PC-9 (cell line): ENCODE data around the gene SLC12A4. TPM values are rescaled to one million over a fixed set of nuclear protein-coding genes. Genes with fewer than 3 reads are reported as not detected.
"Not testable (repeated sequence)": the region's sequence is repeated elsewhere in the genome, so short reads cannot be mapped to it uniquely, and the experiment has no call there.

Source experiments
- BruUV-seq: library from RNA; stranded (reverse); fragments of 400-500 nt; replicated peaks from 2 replicates; lab custom pipeline; 2021; lab: Mats Ljungman, UMichigan
- CTCF ChIA-PET: fragments of 300-600 bp; sonication (Branson Sonifier 250); formaldehyde crosslinking; loops from one replicate; lab custom pipeline; 2022; ENCODE audit warnings: antibody characterized with exemption; lab: Charles Lee
- POLR2A ChIA-PET: fragments of 300-600 bp; sonication (Branson Sonifier 250); formaldehyde crosslinking; loops from one replicate; lab custom pipeline; 2022; ENCODE audit warnings: antibody characterized with exemption; ENCODE audit not compliant: unreplicated experiment; lab: Charles Lee
- DNase-seq, 2 experiments: peaks; one replicate each; pipeline versions ENCODE4 v3.0.0 to v3.0.0-alpha.2; 2015 to 2022; ENCODE audit warnings: mixed read lengths in 1 of 2
- H2AFZ ChIP-seq: fragments of 200-600 bp; sonication (generic); 2 replicates; pipeline ENCODE4 v1.8.1; 2017; ENCODE audit warnings: antibody characterized with exemption
- H3F3A ChIP-seq: fragments of 200-600 bp; sonication (generic); 2 replicates; pipeline ENCODE4 v1.8.1; 2017; ENCODE audit warnings: antibody characterized with exemption, mild to moderate bottlenecking, low read depth; ENCODE audit not compliant: insufficient read depth
- H3K27ac ChIP-seq: fragments of 200-600 bp; sonication (generic); 2 replicates; pipeline ENCODE4 v1.6.1; 2016; ENCODE audit warnings: mixed run types
- H3K27me3 ChIP-seq: fragments of 200-600 bp; sonication (generic); 2 replicates; pipeline ENCODE4 v1.6.1; 2016; ENCODE audit warnings: low read depth, mixed run types; ENCODE audit not compliant: insufficient read depth
- H3K36me3 ChIP-seq: fragments of 200-600 bp; sonication (generic); 2 replicates; pipeline ENCODE4 v1.6.1; 2016; ENCODE audit warnings: low read depth, mixed run types
- H3K4me1 ChIP-seq: fragments of 200-600 bp; sonication (generic); replicated peaks from 2 replicates; pipeline ENCODE4 v1.6.1; 2016; ENCODE audit warnings: mixed run types; ENCODE audit not compliant: insufficient read depth
- H3K4me2 ChIP-seq: fragments of 200-600 bp; sonication (generic); 2 replicates; pipeline ENCODE4 v1.6.1; 2017; ENCODE audit warnings: mixed run types
- H3K4me3 ChIP-seq: fragments of 200-600 bp; sonication (generic); 2 replicates; pipeline ENCODE4 v1.6.1; 2016; ENCODE audit warnings: mixed run types
- H3K79me2 ChIP-seq: fragments of 200-600 bp; sonication (generic); 2 replicates; pipeline ENCODE4 v1.6.1; 2017; ENCODE audit warnings: low read depth, mixed run types
- H3K9me2 ChIP-seq: fragments of 200-600 bp; sonication (generic); 2 replicates; pipeline ENCODE4 v1.8.1; 2017; ENCODE audit warnings: mild to moderate bottlenecking; ENCODE audit not compliant: insufficient read depth
- H3K9me3 ChIP-seq: fragments of 200-600 bp; sonication (generic); 2 replicates; pipeline ENCODE4 v1.8.1; 2016; ENCODE audit warnings: low read depth; ENCODE audit not compliant: insufficient read depth
- H4K20me1 ChIP-seq: fragments of 200-600 bp; sonication (generic); 2 replicates; pipeline ENCODE4 v1.8.1; 2017; ENCODE audit not compliant: insufficient read depth
- CTCF ChIP-seq: fragments of 200-600 bp; sonication (generic); conservative IDR thresholded peaks from 2 replicates; pipeline ENCODE4 v1.6.1; 2017; ENCODE audit warnings: mixed run types, antibody characterized with exemption, mild to moderate bottlenecking, moderate library complexity
- EZH2 ChIP-seq: fragments of 200-600 bp; sonication (generic); IDR thresholded peaks from 2 replicates; pipeline ENCODE4 v1.8.0; 2017; ENCODE audit warnings: antibody characterized with exemption, low read depth
- intact Hi-C: fragments of 100-400 bp; cut with micrococcal nuclease; formaldehyde crosslinking; loops from one replicate; pipeline ENCODE4 v1.10.0; 2022; ENCODE audit not compliant: unreplicated experiment
- total RNA-seq: library from RNA; stranded (reverse); gene quantifications from 2 replicates; pipeline ENCODE4 v1.2.3, GENCODE V29; 2021

The SLC12A4 gene
- total RNA-seq, 1 experiment from 2014 or later = 27.0 TPM

GRCh38 chr16:67975321-67976105 is 7.1 kb upstream of the SLC12A4 start:
- POLR2A ChIA-PET = no interaction called here
- TF ChIP-seq EZH2 = no peak
- no peak for TF ChIP-seq CTCF

DNA sequence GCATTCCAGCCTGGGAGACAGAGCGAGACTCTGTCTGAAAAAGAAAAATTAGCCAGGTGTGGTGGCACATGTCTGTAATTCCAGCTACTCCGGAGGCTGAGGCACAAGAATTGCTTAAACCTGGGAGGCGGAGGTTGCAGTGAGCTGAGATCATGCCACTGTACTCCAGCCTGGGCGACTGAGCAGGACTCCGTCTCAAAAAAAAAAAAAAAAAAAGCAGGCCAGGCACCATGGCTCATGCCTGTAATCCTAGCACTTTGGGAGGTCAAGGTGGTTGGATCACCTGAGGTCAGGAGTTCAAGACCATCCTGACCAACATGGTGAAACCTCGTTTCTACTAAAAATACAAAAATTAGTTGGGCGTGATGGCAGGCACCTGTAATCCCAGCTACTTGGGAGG is 3.8 kb upstream of the SLC12A4 start:
- H3K4me3 ChIP-seq, CTCF ChIA-PET, H4K20me1 ChIP-seq, H3K9me2 ChIP-seq, H3K27me3 ChIP-seq, H3K9me3 ChIP-seq, H3K4me2 ChIP-seq, H3F3A ChIP-seq, DNase-seq, H3K4me1 ChIP-seq, H3K36me3 ChIP-seq, intact Hi-C loops, H3K79me2 ChIP-seq, H2AFZ ChIP-seq, H3K27ac ChIP-seq, POLR2A ChIA-PET, BruUV-seq: not testable (repeated sequence)

More at GRCh38 chr16:67975321-67976105, 7.1 kb upstream of the SLC12A4 start:
- DNase-seq = no peak
- Histone ChIP-seq H3F3A (0 out of 2 replicates have a peak, but pooled peaks cover 4% of the 10 kb centered on the region), H2AFZ (no peak overlapping the region), H3K4me1 (0 out of 2 replicates have a peak, but pooled peaks cover 4% of the 10 kb centered on the region), H3K4me3 (no peak overlapping the region), H3K4me2 (no peak overlapping the region), H3K36me3 (no peaks in the 10 kb centered on the region), H3K9me3 (no peaks in the 10 kb centered on the region), H3K79me2 (no peaks in the 10 kb centered on the region), H3K27me3 (no peaks in the 10 kb centered on the region), H3K9me2 (no peaks in the 10 kb centered on the region), H4K20me1 (no peaks in the 10 kb centered on the region), H3K27ac (no peak overlapping the region)
- CTCF ChIA-PET = no interaction called here
- no TSS peak for BruUV-seq
- intact Hi-C loops = no loop called here

- TF ChIP-seq EZH2 (no peak), CTCF (no peak)
- no peaks in the 10 kb centered on the region for H3K36me3 ChIP-seq
- no peaks in the 10 kb centered on the region for H3K9me3 ChIP-seq
- H4K20me1 ChIP-seq = no peaks in the 10 kb centered on the region
- H2AFZ ChIP-seq = no peak overlapping the region
- H3K27me3 ChIP-seq = no peaks in the 10 kb centered on the region
- intact Hi-C loops = no loop called here
- ChIA-PET CTCF (interaction anchor here (0.7 kb wide), 1 partner anchor 293 kb away, joined by 4 read pairs; the partner anchor contains the start of gene SLC7A6), POLR2A (no interaction called here)
- BruUV-seq = no TSS peak
- H3K4me3 ChIP-seq = no peak overlapping the region
- H3K4me2 ChIP-seq = no peak overlapping the region
- DNase-seq = no peak
- 0 out of 2 replicates have a peak, but pooled peaks cover 10% of the 10 kb centered on the region for H3K79me2 ChIP-seq
- H3F3A ChIP-seq = 0 out of 2 replicates have a peak, but pooled peaks cover 4% of the 10 kb centered on the region
- H3K9me2 ChIP-seq = no peaks in the 10 kb centered on the region
- H3K4me1 ChIP-seq = peaks cover 12% of the 10 kb centered on the region; the same call in 1 of the 2 replicates
- no peak overlapping the region for H3K27ac ChIP-seq
These were observed 2.7 kb upstream of the SLC12A4 start for GRCh38 chr16:67971111-67971510.
